ENCODE results near the gene PTPRCAP. TPM values are rescaled to one million over a fixed set of nuclear protein-coding genes. Genes with fewer than 3 reads are reported as not detected.

PTPRCAP gene
- total and polyA plus RNA-seq, 9 of the 15 experiments (the other 6 are each of a cell fraction or from before 2014, with no cell fraction given), result 0.22 to 2.0 (median 1.1) TPM; not detected in 4

GRCh38 chr11:67437809-67438157, 301 bp upstream of the PTPRCAP start:
- WGBS (ENCODE audit: insufficient coverage, low coverage, missing lambda C conversion rate), result 84% methylated on average over 3 of the region's 3 CpGs

More at GRCh38 chr11:67437809-67438157, 301 bp upstream of the PTPRCAP start:
- in situ Hi-C loops (cut with MboI), result no loop called here
- intact Hi-C loops (cut with micrococcal nuclease), result no loop called here
- DNase-seq (ENCODE audit: extremely low read depth in 1 of 4, low spot score in 3 of 4) (no peak), FAIRE-seq (no peak), ATAC-seq (no peak)
- no peaks in the 10 kb centered on the region for H4K20me1 ChIP-seq (replicated peaks; ENCODE audit: control insufficient read depth, insufficient read depth, low read length)
- no peak overlapping the region for H3K4me3 ChIP-seq
- ChIA-PET CTCF (ENCODE audit: low intra/inter-chr PET ratio) (no interaction called here), POLR2A (interaction anchor here (0.8 to 3.0 kb wide), 7 partner anchors 8 to 51 kb away, joined by 3 to 21 read pairs (median 3); partner anchors contain the start of gene RPS6KB2)
- H3K4me1 ChIP-seq (replicated peaks in 1 of 2; ENCODE audit: control insufficient read depth in 2 of 2, insufficient read depth in 2 of 2, low read length in 2 of 2), result peaks cover 16 to 94% of the 10 kb centered on the region in 2 experiments
- TF ChIP-seq SFPQ (IDR thresholded peaks at IDR 0.05; ENCODE audit: low read depth, low read length) (no peak), POLR2A (conservative IDR thresholded peaks at IDR 0.05) (0 out of 2 replicates have a peak, but pooled peaks have one; percentile 42), BCOR (IDR thresholded peaks at IDR 0.05) (peak; percentile 28; the same call in 1 of the 2 replicates), EGR1 (conservative IDR thresholded peaks at IDR 0.05) (no peak), CREB3 (tag; conservative IDR thresholded peaks at IDR 0.05; ENCODE audit: low read depth) (no peak), GATAD2B (IDR thresholded peaks at IDR 0.05; ENCODE audit: borderline replicate concordance) (no peak)
- no peaks in the 10 kb centered on the region for H3K9me3 ChIP-seq (replicated peaks; ENCODE audit: control insufficient read depth, insufficient read depth, low read depth, low read length)
- H3K27ac ChIP-seq (ENCODE audit: extremely low read depth, low read depth, low read length), result peak overlapping the region; percentile 86; the same call in 1 of the 3 replicates
- H3K36me3 ChIP-seq (ENCODE audit: control insufficient read depth, insufficient read depth, low read length), result peaks cover 85% of the 10 kb centered on the region; the same call in 2 of the 3 replicates
- H3K79me2 ChIP-seq (ENCODE audit: control insufficient read depth, insufficient read depth, low read length), result no peaks in the 10 kb centered on the region; the same call in 1 of the 3 replicates
- H3K9ac ChIP-seq (ENCODE audit: insufficient read depth in 1 of 2, low read depth in 2 of 2, low read length in 2 of 2), result peak overlapping the region in 1 of 2 experiments; percentile 81; a peak in 2 of 4 replicates
- H2AFZ ChIP-seq (ENCODE audit: low read depth, low read length), result no peak overlapping the region
- H3K4me2 ChIP-seq (ENCODE audit: insufficient read depth, low read length), result no peak overlapping the region
- no TSS peak for BruUV-seq (replicated peaks)
- peaks cover 4% of the 10 kb centered on the region for H3K9me1 ChIP-seq (ENCODE audit: control insufficient read depth, insufficient read depth, low read length)
- H3K27me3 ChIP-seq (ENCODE audit: control insufficient read depth in 2 of 2, insufficient read depth in 2 of 2, low read length in 2 of 2), result no peaks in the 10 kb centered on the region
